Measurements from ENCODE around the gene TSHZ2.

- TF ChIP-seq GATA2 (IDR thresholded peaks at IDR 0.05; ENCODE audit: low read depth, low read length) (no peak), GATA3 (IDR thresholded peaks at IDR 0.05; ENCODE audit: low read depth, low read length) (no peak)
Observed at GRCh38 chr20:53059848-53060247, 87.7 kb downstream of the TSHZ2 start.
